HG02623 (cell line): Measurements from ENCODE around the gene PRSS22.

ENCODE experiments used
- ATAC-seq: cut with Tn5 transposase; IDR thresholded peaks from one replicate; pipeline ENCODE4 v1.9.1; 2021; ENCODE audit warnings: moderate library complexity; ENCODE audit not compliant: unreplicated experiment

The PRSS22 gene

GRCh38 chr16:2829501-2830354 is 28.2 kb downstream of the PRSS22 start, which contains the start of gene ZG16B:
Gene ZG16B, plus strand, starts transcription at chr16:2830303. Its CDS starts 139 bp downstream, at chr16:2830442.
- no peak for ATAC-seq

DNA sequence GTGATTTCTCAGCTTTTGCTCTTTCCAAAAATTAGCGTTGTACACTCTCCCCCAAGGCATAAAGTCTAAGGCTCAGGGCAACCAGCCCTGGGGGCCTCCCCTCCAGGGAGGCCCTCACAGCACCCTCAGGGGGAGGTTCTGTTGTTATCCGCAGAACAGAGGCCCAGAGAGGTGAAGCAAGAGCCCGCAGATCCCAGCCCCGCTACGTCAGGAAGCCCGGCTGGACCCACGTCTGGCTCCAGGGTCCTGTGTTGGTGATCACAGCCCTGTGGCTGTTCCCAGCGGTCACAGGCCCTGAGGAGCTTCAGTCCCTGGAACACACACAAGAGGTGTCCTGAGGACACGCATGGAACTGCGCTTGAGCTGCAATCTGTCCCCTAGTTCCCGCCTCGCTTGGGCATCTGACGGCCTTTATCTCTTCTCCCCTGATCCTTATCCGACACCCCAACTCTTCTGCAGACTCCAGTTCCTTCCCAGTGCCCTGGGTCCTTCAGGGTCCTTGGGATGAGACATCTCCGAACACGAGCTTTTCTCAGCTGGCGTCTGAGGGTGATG is 29.0 kb downstream of the PRSS22 start:
- no peak for ATAC-seq

DNA sequence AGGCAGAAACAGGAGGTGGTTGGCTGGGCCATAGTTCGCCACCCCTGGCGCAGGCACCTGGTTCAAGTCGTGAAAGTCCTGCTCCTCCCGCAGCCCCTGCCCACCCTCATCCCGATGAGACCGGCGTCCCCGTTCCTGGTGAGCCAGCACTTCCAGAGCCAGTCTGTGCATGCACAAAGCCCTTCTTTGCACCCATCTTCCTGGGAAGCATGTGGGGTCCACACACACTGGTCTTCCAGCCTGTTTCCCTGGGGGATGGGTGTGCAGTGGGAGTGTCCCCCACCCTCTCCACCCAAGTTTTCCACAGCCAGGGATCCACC is 29.5 kb downstream of the PRSS22 start:
- no peak for ATAC-seq

DNA sequence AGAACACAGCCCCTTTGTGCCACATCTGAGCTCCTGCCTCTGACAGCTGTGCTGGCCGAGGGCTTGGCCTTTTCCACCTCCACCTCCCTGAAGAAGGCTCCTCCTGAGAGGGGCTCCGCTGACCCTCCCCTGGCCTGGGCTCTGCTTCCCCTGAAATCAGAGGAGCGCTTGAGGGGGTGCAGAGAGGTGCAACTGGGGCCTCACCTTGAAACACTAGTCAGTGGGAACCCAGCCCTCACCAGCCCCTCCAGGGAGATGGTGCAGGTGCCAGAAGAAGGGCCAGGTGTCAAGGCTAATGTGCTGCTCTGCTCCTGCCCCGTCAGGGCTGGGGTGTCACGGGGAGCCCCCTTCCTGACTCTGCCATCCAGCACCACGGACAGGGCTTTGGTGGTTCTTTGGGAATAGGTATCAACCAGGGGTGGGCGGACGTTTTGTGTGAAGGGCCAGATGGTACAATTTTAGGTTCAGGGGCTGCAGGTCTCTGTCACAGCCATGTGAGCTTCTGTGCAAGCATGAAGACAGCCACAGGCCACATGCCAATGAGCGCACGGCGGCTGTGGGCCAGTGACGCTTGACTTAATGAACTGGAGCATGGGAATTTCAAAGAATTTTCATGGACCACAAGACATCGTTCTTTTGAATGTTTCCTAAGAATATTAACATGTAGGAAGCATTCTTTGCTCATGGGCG is 30.0 kb downstream of the PRSS22 start:
- ATAC-seq, result no peak

DNA sequence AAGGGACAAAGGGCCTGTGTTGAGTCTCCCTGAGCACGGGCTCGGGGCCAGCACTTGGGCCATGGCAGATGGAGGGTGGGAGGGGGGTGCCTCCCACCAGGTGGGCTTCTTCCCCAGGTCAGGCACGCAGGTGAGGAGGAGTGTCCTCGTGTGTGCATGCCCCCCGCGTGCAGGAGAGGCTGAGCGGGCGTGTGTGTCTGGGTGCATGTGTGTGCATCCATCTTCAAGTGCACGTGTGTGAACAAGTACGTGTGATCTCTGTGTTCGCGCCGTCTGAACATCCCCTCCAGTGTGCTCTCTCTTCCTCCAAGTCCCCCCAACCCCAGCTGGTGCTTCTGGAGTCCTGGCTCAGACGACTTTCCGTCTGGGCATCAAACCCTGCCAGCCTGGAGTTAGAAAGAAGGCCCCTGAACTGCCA is 30.6 kb downstream of the PRSS22 start:
- ATAC-seq, result no peak

- no peak for ATAC-seq
These were observed 31.2 kb downstream of the PRSS22 start for GRCh38 chr16:2826591-2827373.

DNA sequence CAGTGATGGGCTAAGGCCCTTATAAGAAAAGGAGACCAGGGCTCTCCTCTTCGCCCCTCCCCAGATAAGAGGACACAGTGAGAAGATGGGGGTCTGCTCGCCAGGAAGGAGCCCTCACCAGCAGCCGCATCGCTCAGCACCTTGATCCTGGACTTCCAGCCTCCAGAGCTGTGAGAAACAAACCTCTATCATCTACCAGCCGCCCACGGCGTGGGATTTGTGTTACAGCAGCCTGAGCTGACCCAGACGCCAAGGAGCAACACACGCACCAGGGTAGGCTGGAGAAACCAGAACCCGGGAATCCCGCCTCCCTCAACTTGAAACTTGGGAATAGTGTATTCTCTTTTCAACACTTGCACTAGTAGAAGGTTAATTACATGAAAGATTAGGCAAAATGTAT is 32.1 kb downstream of the PRSS22 start:
- ATAC-seq, result no peak

- ATAC-seq, result no peak
These were observed 32.8 kb downstream of the PRSS22 start for GRCh38 chr16:2825049-2825742.

GRCh38 chr16:2824626-2825025 is 33.3 kb downstream of the PRSS22 start:
- no peak for ATAC-seq

DNA sequence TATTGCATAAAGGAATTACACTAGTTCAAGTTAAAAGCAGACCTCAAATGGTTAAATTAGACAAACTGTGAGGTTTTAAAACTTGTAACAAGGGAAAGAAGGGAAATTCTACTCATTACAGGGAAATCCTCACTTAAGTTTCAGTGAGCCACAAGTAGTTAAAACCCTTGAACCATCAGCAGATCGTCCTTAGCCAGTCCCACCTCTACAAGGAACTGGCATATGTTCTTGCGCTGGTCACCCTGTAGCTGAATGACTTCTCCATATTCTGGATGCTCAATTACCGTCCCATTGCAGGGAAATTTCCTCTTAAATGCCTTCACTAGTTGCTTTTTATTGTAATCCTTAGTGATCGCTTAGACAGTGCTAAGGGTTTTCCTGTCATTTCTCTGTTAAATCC is 35.5 kb downstream of the PRSS22 start:
- no peak for ATAC-seq

DNA sequence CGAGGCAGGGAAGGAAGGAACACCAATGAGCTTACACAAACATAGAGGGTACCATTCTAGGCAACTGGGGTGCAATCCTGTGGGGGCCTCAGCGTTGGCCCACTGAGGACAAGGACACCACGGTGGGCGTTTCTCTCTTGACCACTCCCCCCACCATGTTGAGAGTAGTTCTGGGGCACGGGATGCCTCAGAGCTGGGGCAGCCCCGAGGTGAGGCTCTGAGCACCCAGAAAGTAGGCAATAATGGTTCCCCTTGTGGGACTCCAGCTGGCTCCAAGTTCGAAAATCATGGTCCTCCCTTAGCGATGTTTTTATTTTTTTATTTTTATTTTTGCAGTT is 35.8 kb downstream of the PRSS22 start:
- ATAC-seq, result no peak

GRCh38 chr16:2821487-2822157 is 36.3 kb downstream of the PRSS22 start:
- no peak for ATAC-seq

GRCh38 chr16:2820836-2821486 is 37.0 kb downstream of the PRSS22 start:
- ATAC-seq, result no peak

- no peak for ATAC-seq
These were observed 37.8 kb downstream of the PRSS22 start for GRCh38 chr16:2819939-2820835.

DNA sequence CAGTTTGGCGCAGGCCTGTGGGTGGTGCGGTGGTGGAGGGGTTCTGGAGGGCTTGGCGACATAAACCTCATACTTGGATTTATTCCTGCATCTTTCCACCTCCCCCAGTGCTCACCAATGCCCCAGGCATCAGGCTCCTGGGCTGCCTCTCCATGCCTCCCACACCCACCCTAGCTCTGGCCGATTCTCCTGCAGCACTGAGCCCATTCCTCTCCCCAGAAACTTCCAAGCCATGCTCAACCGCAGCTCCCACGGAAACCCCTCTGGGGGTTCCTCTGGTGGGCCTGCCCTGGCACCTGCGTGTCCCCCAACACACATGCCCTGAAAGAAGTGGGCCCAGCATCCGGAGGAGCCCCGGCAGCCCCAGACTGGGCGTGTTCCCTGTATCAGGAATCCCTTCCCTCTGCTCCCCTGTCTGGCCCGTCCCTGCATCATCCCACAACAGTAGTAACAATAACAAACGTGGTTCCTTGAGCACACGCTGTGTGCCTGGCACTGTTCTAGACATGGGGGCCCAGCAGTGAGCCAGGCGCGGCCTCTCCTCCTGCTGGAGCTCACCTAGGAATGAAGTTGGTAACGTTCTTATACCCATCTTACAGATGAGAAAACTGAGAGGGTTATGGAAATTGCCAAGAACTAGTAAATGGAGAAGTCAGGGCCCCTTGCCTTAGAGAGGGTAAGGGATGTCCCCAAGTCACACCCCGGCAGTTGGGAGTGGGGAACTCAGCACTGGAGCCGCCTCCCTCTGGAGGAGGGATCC is 38.6 kb downstream of the PRSS22 start:
- ATAC-seq, result no peak

DNA sequence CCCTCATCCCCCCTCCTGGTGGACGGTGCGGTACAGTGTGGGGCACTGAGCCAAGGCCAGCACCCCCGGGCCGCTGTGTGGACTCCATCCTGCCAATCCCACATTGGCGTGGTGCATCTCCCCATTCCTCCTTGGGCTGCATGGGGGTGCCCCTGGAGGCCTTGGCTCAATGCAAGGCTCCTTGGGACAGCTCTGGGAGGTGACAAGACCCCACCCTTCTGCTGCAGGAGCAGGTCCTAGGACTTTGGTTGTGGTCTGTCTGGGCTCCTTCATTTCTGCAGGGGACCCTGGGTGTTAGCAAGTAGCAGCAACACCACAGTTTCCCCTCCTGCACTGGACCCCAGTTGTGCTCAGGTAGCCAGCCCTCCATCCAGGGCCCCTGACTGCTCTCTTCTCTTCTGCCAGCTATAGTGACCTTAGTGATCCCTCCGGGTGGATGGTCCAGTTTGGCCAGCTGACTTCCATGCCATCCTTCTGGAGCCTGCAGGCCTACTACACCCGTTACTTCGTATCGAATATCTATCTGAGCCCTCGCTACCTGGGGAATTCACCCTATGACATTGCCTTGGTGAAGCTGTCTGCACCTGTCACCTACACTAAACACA is 39.6 kb downstream of the PRSS22 start:
- no peak for ATAC-seq
